ENCODE data around the gene NAPEPLD.

GRCh38 chr7:103071000-103071399 is 77.9 kb downstream of the NAPEPLD start:
- no peak for TF ChIP-seq CTCF (IDR thresholded peaks at IDR 0.05)
- TF ChIP-seq POLR2AphosphoS5 (IDR thresholded peaks at IDR 0.05; ENCODE audit: low read depth, low read length): no peak
